A673 (cell line): ENCODE data around the gene THSD4. TPM values are rescaled to one million over a fixed set of nuclear protein-coding genes. Genes with fewer than 3 reads are reported as not detected.

Experiments
- BruUV-seq: library from RNA; stranded (reverse); fragments of 400-500 nt; replicated peaks from 2 replicates; lab custom pipeline; 2021; lab: Mats Ljungman, UMichigan
- CTCF ChIA-PET: fragments of 300-600 bp; sonication (Branson Sonifier 250); formaldehyde crosslinking; loops from one replicate; lab custom pipeline; 2022; ENCODE audit warnings: antibody characterized with exemption; lab: Charles Lee
- POLR2A ChIA-PET: fragments of 300-600 bp; sonication (Branson Sonifier 250); formaldehyde crosslinking; loops from one replicate; lab custom pipeline; 2022; ENCODE audit warnings: antibody characterized with exemption; ENCODE audit not compliant: low non-redundant PET; lab: Charles Lee
- DNase-seq: peaks from one replicate; pipeline ENCODE4 v3.0.0-alpha.2; 2015; ENCODE audit warnings: low spot score
- H3K27ac ChIP-seq: fragments of 200-600 bp; sonication (generic); 2 replicates; pipeline ENCODE4 v1.5.1; 2016; ENCODE audit warnings: mixed run types, low read depth, mild to moderate bottlenecking, mixed read lengths, antibody characterized with exemption, low read length; ENCODE audit not compliant: poor library complexity, severe bottlenecking
- H3K27me3 ChIP-seq: fragments of 200-600 bp; sonication (generic); replicated peaks from 2 replicates; pipeline ENCODE4 v1.6.1; 2017; ENCODE audit warnings: mixed run types, low read depth, mild to moderate bottlenecking, mixed read lengths, antibody characterized with exemption, low read length; ENCODE audit not compliant: insufficient read depth, poor library complexity
- H3K36me3 ChIP-seq: fragments of 200-600 bp; sonication (generic); 2 replicates; pipeline ENCODE4 v1.6.1; 2016; ENCODE audit warnings: mixed run types, mild to moderate bottlenecking, mixed read lengths, antibody characterized with exemption, low read length; ENCODE audit not compliant: insufficient read depth, poor library complexity, severe bottlenecking
- H3K4me1 ChIP-seq: fragments of 200-600 bp; sonication (generic); 2 replicates; pipeline ENCODE4 v1.6.1; 2017; ENCODE audit warnings: mixed run types, mild to moderate bottlenecking, mixed read lengths, antibody characterized with exemption, low read length; ENCODE audit not compliant: insufficient read depth, poor library complexity, severe bottlenecking
- H3K4me3 ChIP-seq: fragments of 200-600 bp; sonication (generic); 2 replicates; pipeline ENCODE4 v1.5.1; 2016; ENCODE audit warnings: low read depth, mixed run types, mild to moderate bottlenecking, mixed read lengths, low read length; ENCODE audit not compliant: poor library complexity, severe bottlenecking
- H3K9me3 ChIP-seq: fragments of 200-600 bp; sonication (generic); 2 replicates; pipeline ENCODE4 v1.6.1; 2016; ENCODE audit warnings: mixed run types, low read depth, mild to moderate bottlenecking, mixed read lengths, antibody characterized with exemption, low read length; ENCODE audit not compliant: poor library complexity, severe bottlenecking
- CTCF ChIP-seq: fragments of 300-800, 200-600 bp; sonication (generic); conservative IDR thresholded peaks from 2 replicates; pipeline ENCODE4 v1.5.1; 2017; ENCODE audit warnings: low read depth, mild to moderate bottlenecking, antibody characterized with exemption, low read length, moderate library complexity, mixed read lengths
- EZH2 ChIP-seq: fragments of 200-600 bp; sonication (generic); IDR thresholded peaks from 2 replicates; pipeline ENCODE4 v1.6.1; 2017; ENCODE audit warnings: borderline replicate concordance, low read depth, mild to moderate bottlenecking, mixed read lengths, antibody characterized with exemption, low read length; ENCODE audit not compliant: poor library complexity, severe bottlenecking
- intact Hi-C: fragments of 100-400 bp; cut with micrococcal nuclease; formaldehyde crosslinking; loops from one replicate; pipeline ENCODE4 v1.10.0; 2022; ENCODE audit not compliant: unreplicated experiment
- total RNA-seq: library from RNA; stranded (reverse); gene quantifications from 2 replicates; pipeline ENCODE4 v1.2.3, GENCODE V29; 2021

The THSD4 gene
- total RNA-seq, 1 experiment from 2014 or later: 2.4 TPM

GRCh38 chr15:71097890-71098289 is 17.4 kb upstream of the THSD4 start:
- ChIA-PET POLR2A (no interaction called here), CTCF (no interaction called here)
- no TSS peak for BruUV-seq
- no peak for DNase-seq
- H3K36me3 ChIP-seq: no peaks in the 10 kb centered on the region
- no peak for TF ChIP-seq CTCF
- TF ChIP-seq EZH2: no peak
- no peaks in the 10 kb centered on the region for H3K4me1 ChIP-seq
- intact Hi-C loops: no loop called here
- H3K27ac ChIP-seq: no peak overlapping the region
- no peak overlapping the region for H3K4me3 ChIP-seq
- H3K9me3 ChIP-seq: no peaks in the 10 kb centered on the region
- no peaks in the 10 kb centered on the region for H3K27me3 ChIP-seq

GRCh38 chr15:71098920-71099319 is 16.4 kb upstream of the THSD4 start:
- H3K4me3 ChIP-seq: no peak overlapping the region
- TF ChIP-seq EZH2 (no peak), CTCF (no peak)
- CTCF ChIA-PET: no interaction called here
- no peaks in the 10 kb centered on the region for H3K9me3 ChIP-seq
- no peak for DNase-seq
- no peaks in the 10 kb centered on the region for H3K36me3 ChIP-seq
- BruUV-seq: no TSS peak
- H3K27me3 ChIP-seq: no peaks in the 10 kb centered on the region
- intact Hi-C loops: no loop called here
- POLR2A ChIA-PET: no interaction called here
- H3K27ac ChIP-seq: no peak overlapping the region
- no peaks in the 10 kb centered on the region for H3K4me1 ChIP-seq

- Histone ChIP-seq H3K9me3 (no peaks in the 10 kb centered on the region), H3K27me3 (no peaks in the 10 kb centered on the region), H3K27ac (no peak overlapping the region), H3K4me1 (no peaks in the 10 kb centered on the region), H3K36me3 (no peaks in the 10 kb centered on the region), H3K4me3 (no peak overlapping the region)
- DNase-seq: peak; percentile 57
- TF ChIP-seq CTCF (peak; percentile 68), EZH2 (no peak)
- POLR2A ChIA-PET: no interaction called here
- BruUV-seq: no TSS peak
- intact Hi-C loops: loop anchor here (2.0 to 10.0 kb wide), 3 partner anchors 92 to 208 kb away; partner anchors contain the start of genes LRRC49 and THAP10
- CTCF ChIA-PET: interaction anchor here (0.7 to 1.6 kb wide), 3 partner anchors 10 to 92 kb away, joined by 4 to 5 read pairs (median 4); no protein-coding TSS in a partner anchor
Measured at GRCh38 chr15:71103102-71103676, 12.1 kb upstream of the THSD4 start.
